ENCODE results near the gene CFLAR.
A peak's percentile ranks its signal among the peaks of the same experiment; 100 is the strongest.

The CFLAR gene

GRCh38 chr2:201116115-201116958, at the start of gene CFLAR:
CFLAR (plus strand) TSS chr2:201116164; CDS start chr2:201129866, 13,702 bp downstream.
- peak; percentile 85 for DNase-seq (ENCODE audit: low read depth)
- H3K4me3 ChIP-seq (ENCODE audit: low read length) = peak within 1 kb of the TSS; percentile 71
- TF ChIP-seq CTCF (conservative IDR thresholded peaks at IDR 0.05; ENCODE audit: low read length) = no peak

- TF ChIP-seq CTCF (conservative IDR thresholded peaks at IDR 0.05; ENCODE audit: low read length) = no peak
- H3K4me3 ChIP-seq (ENCODE audit: low read length) = peak overlapping the region; percentile 95
- DNase-seq (ENCODE audit: low read depth) = peak; percentile 13
Observed at GRCh38 chr2:201070948-201071478, 45.0 kb upstream of the CFLAR start.

GRCh38 chr2:201071479-201072200, 44.3 kb upstream of the CFLAR start, which contains the start of the genes HYCC2 and NDUFB3:
HYCC2 (minus strand) TSS chr2:201071671; CDS start chr2:201024009, 47,662 bp downstream.
NDUFB3 (plus strand) TSS chr2:201072001; CDS start chr2:201078883, 6,882 bp downstream.
- peak; percentile 21; the same call in 1 of the 2 replicates for TF ChIP-seq CTCF (conservative IDR thresholded peaks at IDR 0.05; ENCODE audit: low read length)
- H3K4me3 ChIP-seq (ENCODE audit: low read length) = peak within 1 kb of the TSS; percentile 95
- peak; percentile 90 for DNase-seq (ENCODE audit: low read depth)

GRCh38 chr2:201072201-201072530, 43.8 kb upstream of the CFLAR start:
- no peak for TF ChIP-seq CTCF (conservative IDR thresholded peaks at IDR 0.05; ENCODE audit: low read length)
- no peak for DNase-seq (ENCODE audit: low read depth)
- peak overlapping the region; percentile 95 for H3K4me3 ChIP-seq (ENCODE audit: low read length)

GRCh38 chr2:201073071-201073470, 42.9 kb upstream of the CFLAR start:
- no peak for TF ChIP-seq CTCF (conservative IDR thresholded peaks at IDR 0.05; ENCODE audit: low read length)
- no peak overlapping the region for H3K4me3 ChIP-seq (ENCODE audit: low read length)
- DNase-seq (ENCODE audit: low read depth) = no peak

GRCh38 chr2:201074996-201075395, 41.0 kb upstream of the CFLAR start:
- TF ChIP-seq CTCF (conservative IDR thresholded peaks at IDR 0.05; ENCODE audit: low read length) = no peak
- no peak for DNase-seq (ENCODE audit: low read depth)
- H3K4me3 ChIP-seq (ENCODE audit: low read length) = no peak overlapping the region

Data from AG10803 (cell line).